ENCODE measurements around the gene CASP6. TPM values are rescaled to one million over a fixed set of nuclear protein-coding genes. Genes with fewer than 3 reads are reported as not detected.

The CASP6 gene
- total and polyA plus RNA-seq, 2 of the 8 experiments (the other 6 are each of a cell fraction or from before 2014, with no cell fraction given) = 29.5 to 35.1 TPM

DNA sequence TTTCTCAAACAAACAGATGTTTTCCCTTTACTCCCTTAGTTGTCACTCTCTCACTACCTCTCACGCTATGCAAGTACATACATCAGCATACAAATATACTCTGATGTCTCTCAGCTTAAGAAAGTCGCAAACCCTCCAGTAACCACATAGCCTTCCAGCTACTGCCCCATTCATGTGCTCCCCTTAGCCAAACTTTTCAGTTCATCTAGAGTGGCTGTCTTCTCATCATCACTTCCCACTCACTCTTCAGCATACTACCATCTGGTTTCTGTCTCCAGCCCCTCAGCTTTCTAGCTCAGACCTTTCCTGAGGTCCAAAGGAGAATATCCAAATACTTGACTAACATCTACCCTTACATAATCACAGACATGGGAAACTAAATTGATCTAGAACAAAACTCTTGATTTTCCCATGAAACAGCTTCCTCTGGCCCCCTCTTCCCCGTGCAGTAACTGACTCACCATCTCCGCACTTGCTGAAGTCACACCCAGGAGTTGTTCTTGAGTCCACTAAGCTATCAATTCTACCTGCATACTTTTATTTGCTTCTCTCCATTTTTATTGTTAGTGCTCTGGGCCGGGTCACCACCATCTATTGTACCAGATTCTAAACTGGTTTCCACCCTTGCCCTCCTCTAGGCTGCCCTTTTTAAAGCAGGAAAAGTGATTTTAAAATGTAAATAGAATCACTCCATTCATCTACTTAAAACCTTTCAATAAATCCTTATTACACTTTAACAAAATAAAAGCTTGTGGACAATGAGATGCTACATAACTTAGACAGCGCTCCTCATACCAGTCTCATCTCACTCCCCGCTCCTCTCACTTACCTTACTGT is 57.2 kb downstream of the CASP6 start:
- TF ChIP-seq TBP (IDR thresholded peaks at IDR 0.05; ENCODE audit: low read depth, low read length) = no peak
- no peak for TF ChIP-seq TAF1 (IDR thresholded peaks at IDR 0.05; ENCODE audit: low read depth, low read length)
- TF ChIP-seq CHD1 (IDR thresholded peaks at IDR 0.05; ENCODE audit: low read depth, low read length) = no peak
- TF ChIP-seq, protein P1, sequence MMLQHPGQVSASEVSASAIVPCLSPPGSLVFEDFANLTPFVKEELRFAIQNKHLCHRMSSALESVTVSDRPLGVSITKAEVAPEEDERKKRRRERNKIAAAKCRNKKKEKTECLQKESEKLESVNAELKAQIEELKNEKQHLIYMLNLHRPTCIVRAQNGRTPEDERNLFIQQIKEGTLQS (IDR thresholded peaks at IDR 0.05; ENCODE audit: insufficient read depth, low read depth, low read length) = no peak
- no peak for TF ChIP-seq SUZ12 (IDR thresholded peaks at IDR 0.05; ENCODE audit: low read length)
- TF ChIP-seq, protein P2, sequence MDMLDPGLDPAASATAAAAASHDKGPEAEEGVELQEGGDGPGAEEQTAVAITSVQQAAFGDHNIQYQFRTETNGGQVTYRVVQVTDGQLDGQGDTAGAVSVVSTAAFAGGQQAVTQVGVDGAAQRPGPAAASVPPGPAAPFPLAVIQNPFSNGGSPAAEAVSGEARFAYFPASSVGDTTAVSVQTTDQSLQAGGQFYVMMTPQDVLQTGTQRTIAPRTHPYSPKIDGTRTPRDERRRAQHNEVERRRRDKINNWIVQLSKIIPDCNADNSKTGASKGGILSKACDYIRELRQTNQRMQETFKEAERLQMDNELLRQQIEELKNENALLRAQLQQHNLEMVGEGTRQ (IDR thresholded peaks at IDR 0.05; ENCODE audit: low read length) = no peak
- Histone ChIP-seq H2BK5ac (ENCODE audit: low read depth, low read length) (no peak overlapping the region), H3K14ac (ENCODE audit: insufficient read length) (no peak overlapping the region), H3K9me3 (ENCODE audit: insufficient read depth in 2 of 2, low read depth in 1 of 2, low read length in 1 of 2) (0 out of 4 replicates have a peak, but pooled peaks cover 0 to 3% of the 10 kb centered on the region in 2 experiments), H3K23me2 (ENCODE audit: low read depth, low read length) (peaks cover 2% of the 10 kb centered on the region; the same call in 1 of the 2 replicates), H4K8ac (ENCODE audit: extremely low read depth, insufficient read depth, low read length) (no peak overlapping the region), H2AK5ac (ENCODE audit: low read depth, low read length) (no peak overlapping the region), H3K36me3 (ENCODE audit: control insufficient read depth in 2 of 4, insufficient read depth in 4 of 4, low read length in 3 of 4) (no peaks in the 10 kb centered on the region), H3K79me2 (ENCODE audit: control insufficient read depth in 1 of 2, insufficient read depth in 2 of 2, low read length in 2 of 2) (no peaks in the 10 kb centered on the region), H3K23ac (ENCODE audit: insufficient read length) (no peak overlapping the region), H3K27me3 (replicated peaks in 1 of 4; ENCODE audit: control insufficient read depth in 3 of 4, extremely low read depth in 1 of 4, insufficient read depth in 3 of 4, low read length in 3 of 4) (no peaks in the 10 kb centered on the region), H3K4me3 (ENCODE audit: extremely low read depth in 1 of 4, insufficient read depth in 2 of 4, low read depth in 3 of 4, low read length in 4 of 4) (no peak overlapping the region), H3K27ac (ENCODE audit: low read depth, low read length) (no peak overlapping the region), H2BK12ac (ENCODE audit: low read depth, low read length) (no peak overlapping the region), H3K56ac (replicated peaks; ENCODE audit: insufficient read length, low read depth, low read length) (no peak overlapping the region), H4K20me1 (replicated peaks in 1 of 2; ENCODE audit: control insufficient read depth in 1 of 2, insufficient read depth in 2 of 2, low read length in 2 of 2) (no peaks in the 10 kb centered on the region), H3K4me2 (ENCODE audit: insufficient read depth in 1 of 2, low read depth in 2 of 2, low read length in 2 of 2) (no peak overlapping the region), H2BK120ac (replicated peaks; ENCODE audit: low read depth, low read length) (no peak overlapping the region), H4K5ac (ENCODE audit: insufficient read length, low read depth, low read length) (no peak overlapping the region), H3K9ac (replicated peaks in 1 of 4; ENCODE audit: extremely low read depth in 1 of 4, low read depth in 3 of 4, low read length in 3 of 4) (no peak overlapping the region), H2BK20ac (ENCODE audit: low read length) (no peak overlapping the region), H3K79me1 (ENCODE audit: low read depth, low read length) (no peaks in the 10 kb centered on the region), H3K4me1 (replicated peaks in 1 of 4; ENCODE audit: control insufficient read depth in 3 of 4, insufficient read depth in 4 of 4, low read length in 3 of 4) (0 out of 7 replicates have a peak, but pooled peaks cover 0 to 6% (median 0%) of the 10 kb centered on the region in 4 experiments), H2AFZ (ENCODE audit: low read length) (no peak overlapping the region), H3K4ac (replicated peaks; ENCODE audit: insufficient read length, low read depth, low read length) (no peak overlapping the region), H4K91ac (replicated peaks; ENCODE audit: insufficient read length, low read length) (no peak overlapping the region), H3K18ac (ENCODE audit: extremely low read depth, low read length) (no peak overlapping the region), H2BK15ac (ENCODE audit: low read length) (no peak overlapping the region)
- FAIRE-seq (no peak), DNase-seq (ENCODE audit: low read depth in 1 of 2, low spot score in 2 of 2) (no peak)
- ChIA-PET POLR2A (ENCODE audit: partially characterized antibody) (interaction anchor here (0.9 kb wide), 1 partner anchor 9 kb away, joined by 3 read pairs; no protein-coding TSS in a partner anchor), CTCF (ENCODE audit: partially characterized antibody) (interaction anchor here (0.8 to 1.6 kb wide), 2 partner anchors 13 to 69 kb away, joined by 3 to 4 read pairs; no protein-coding TSS in a partner anchor)
- 89% methylated on average over 7 of the region's 7 CpGs; no CpG with 5 or more reads in 1 of the 2 experiments for whole genome bisulfite sequencing, 2 experiments (ENCODE audit: extremely low coverage in 1 of 2, insufficient coverage in 1 of 2, insufficient read length in 1 of 2, insufficient replicate concordance in 2 of 2, low coverage in 1 of 2, low lambda C conversion rate in 2 of 2, missing lambda C conversion rate in 1 of 2)
